ENCODE data around the gene LRPPRC.
A peak's percentile ranks its signal among the peaks of the same experiment; 100 is the strongest.

Gene LRPPRC

GRCh38 chr2:43905871-43906270 is 89.9 kb downstream of the LRPPRC start:
- CTCF ChIA-PET, result interaction anchor here (0.8 to 3.2 kb wide), 4 partner anchors 14 to 59 kb away, joined by 3 to 18 read pairs (median 4); no protein-coding TSS in a partner anchor
- POLR2A ChIA-PET, result no interaction called here
- TF ChIP-seq CTCF (IDR thresholded peaks at IDR 0.05; ENCODE audit: control extremely low read depth, extremely low read depth, low read depth, missing control alignments), result no peak

GRCh38 chr2:43905371-43905803 is 90.4 kb downstream of the LRPPRC start:
- ChIA-PET CTCF (interaction anchor here (0.8 to 3.2 kb wide), 4 partner anchors 13 to 59 kb away, joined by 3 to 18 read pairs (median 4); no protein-coding TSS in a partner anchor), POLR2A (no interaction called here)
- DNase-seq (ENCODE audit: extremely low spot score), result peak; percentile 18
- no peak for TF ChIP-seq CTCF (IDR thresholded peaks at IDR 0.05; ENCODE audit: control extremely low read depth, extremely low read depth, low read depth, missing control alignments)

More at GRCh38 chr2:43905871-43906270, 89.9 kb downstream of the LRPPRC start:
- no peak for DNase-seq (ENCODE audit: extremely low spot score)

- ChIA-PET CTCF (no interaction called here), POLR2A (no interaction called here)
- TF ChIP-seq CTCF (IDR thresholded peaks at IDR 0.05; ENCODE audit: control extremely low read depth, extremely low read depth, low read depth, missing control alignments), result no peak
- no peak for DNase-seq (ENCODE audit: extremely low spot score)
Measured at GRCh38 chr2:43899589-43899988, 96.2 kb downstream of the LRPPRC start.

GRCh38 chr2:43898838-43899346 is 96.9 kb downstream of the LRPPRC start:
- POLR2A ChIA-PET, result no interaction called here
- TF ChIP-seq CTCF (IDR thresholded peaks at IDR 0.05; ENCODE audit: control extremely low read depth, extremely low read depth, low read depth, missing control alignments), result no peak
- CTCF ChIA-PET, result interaction anchor here (0.8 to 0.9 kb wide), 2 partner anchors 21 to 26 kb away, joined by 3 to 4 read pairs; no protein-coding TSS in a partner anchor
- no peak for DNase-seq (ENCODE audit: extremely low spot score)

- no peak for DNase-seq (ENCODE audit: extremely low spot score)
- CTCF ChIA-PET, result interaction anchor here (0.8 to 1.7 kb wide), 3 partner anchors 10 to 27 kb away, joined by 3 to 4 read pairs (median 4); no protein-coding TSS in a partner anchor
Measured at GRCh38 chr2:43898134-43898837, 97.5 kb downstream of the LRPPRC start.

GRCh38 chr2:43897492-43897891 is 98.3 kb downstream of the LRPPRC start:
- ChIA-PET CTCF (interaction anchor here (0.6 to 1.7 kb wide), 2 partner anchors 10 to 12 kb away, joined by 3 to 4 read pairs; no protein-coding TSS in a partner anchor), POLR2A (no interaction called here)
- no peak for DNase-seq (ENCODE audit: extremely low spot score)
- no peak for TF ChIP-seq CTCF (IDR thresholded peaks at IDR 0.05; ENCODE audit: control extremely low read depth, extremely low read depth, low read depth, missing control alignments)

More at GRCh38 chr2:43898134-43898837, 97.5 kb downstream of the LRPPRC start:
- POLR2A ChIA-PET, result no interaction called here
- TF ChIP-seq CTCF (IDR thresholded peaks at IDR 0.05; ENCODE audit: control extremely low read depth, extremely low read depth, low read depth, missing control alignments), result no peak
